Measurements from ENCODE around the gene HERC2. TPM values are rescaled to one million over a fixed set of nuclear protein-coding genes. Genes with fewer than 3 reads are reported as not detected.

Gene HERC2
- total RNA-seq, 1 donor from 2014 or later = 42.7 TPM

DNA sequence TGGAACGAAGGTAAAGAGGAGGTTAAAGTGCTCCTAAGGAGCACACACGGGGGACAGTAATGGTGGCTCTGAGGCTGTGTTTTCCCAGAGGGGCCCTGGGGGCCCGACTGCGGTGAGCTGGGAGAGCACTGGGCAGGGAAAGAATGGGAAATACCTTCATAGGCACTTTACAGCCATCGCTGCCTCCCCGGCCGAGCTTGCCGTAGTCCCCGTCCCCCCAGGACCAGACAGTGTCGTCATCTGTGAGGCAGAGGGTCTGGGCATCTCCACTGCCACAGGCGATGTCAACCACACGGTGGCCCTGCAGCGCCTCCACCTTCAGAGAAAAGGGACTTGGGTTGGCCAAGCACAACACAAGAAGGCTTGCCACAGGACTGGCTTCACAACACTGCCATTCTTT is 190.0 kb downstream of the HERC2 start:
- no peak overlapping the region for H3K4me3 ChIP-seq

DNA sequence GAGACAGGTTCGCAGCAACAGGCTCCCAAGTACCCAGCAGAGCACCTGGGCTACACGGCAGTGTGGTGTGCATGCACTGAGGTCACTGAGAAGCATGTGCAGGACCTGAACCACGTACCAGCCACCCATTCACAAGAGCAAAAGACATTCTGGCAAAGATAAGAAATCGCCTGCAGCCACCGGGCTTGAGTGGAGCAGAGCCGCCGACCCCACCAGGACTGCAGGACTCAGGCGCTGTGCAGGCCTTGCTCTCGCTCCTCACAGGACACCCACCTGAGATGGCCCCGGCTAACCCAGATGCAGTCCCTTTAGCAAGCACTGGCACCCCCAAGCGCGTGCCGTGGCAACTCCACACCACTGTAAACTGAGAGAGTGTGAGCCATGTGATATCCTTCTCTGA is 190.6 kb downstream of the HERC2 start:
- Histone ChIP-seq H3K9me3 (no peaks in the 10 kb centered on the region), H3K36me3 (peaks cover 30 to 40% of the 10 kb centered on the region in 2 donors), H3K27ac (peak overlapping the region in 1 of 2 donors; percentile 76), H3K4me1 (peaks cover 0 to 13% of the 10 kb centered on the region in 2 donors), H3K27me3 (no peaks in the 10 kb centered on the region), H3K4me3 (no peak overlapping the region)
- TF ChIP-seq, protein P1, sequence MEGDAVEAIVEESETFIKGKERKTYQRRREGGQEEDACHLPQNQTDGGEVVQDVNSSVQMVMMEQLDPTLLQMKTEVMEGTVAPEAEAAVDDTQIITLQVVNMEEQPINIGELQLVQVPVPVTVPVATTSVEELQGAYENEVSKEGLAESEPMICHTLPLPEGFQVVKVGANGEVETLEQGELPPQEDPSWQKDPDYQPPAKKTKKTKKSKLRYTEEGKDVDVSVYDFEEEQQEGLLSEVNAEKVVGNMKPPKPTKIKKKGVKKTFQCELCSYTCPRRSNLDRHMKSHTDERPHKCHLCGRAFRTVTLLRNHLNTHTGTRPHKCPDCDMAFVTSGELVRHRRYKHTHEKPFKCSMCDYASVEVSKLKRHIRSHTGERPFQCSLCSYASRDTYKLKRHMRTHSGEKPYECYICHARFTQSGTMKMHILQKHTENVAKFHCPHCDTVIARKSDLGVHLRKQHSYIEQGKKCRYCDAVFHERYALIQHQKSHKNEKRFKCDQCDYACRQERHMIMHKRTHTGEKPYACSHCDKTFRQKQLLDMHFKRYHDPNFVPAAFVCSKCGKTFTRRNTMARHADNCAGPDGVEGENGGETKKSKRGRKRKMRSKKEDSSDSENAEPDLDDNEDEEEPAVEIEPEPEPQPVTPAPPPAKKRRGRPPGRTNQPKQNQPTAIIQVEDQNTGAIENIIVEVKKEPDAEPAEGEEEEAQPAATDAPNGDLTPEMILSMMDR (IDR thresholded peaks at IDR 0.05) = no peak
- no peak for DNase-seq (ENCODE audit: low spot score in 2 of 2)
- intact Hi-C loops (cut with DNase I) = no loop called here

More for the DNA sequence above, 190.0 kb downstream of the HERC2 start:
- DNase-seq (ENCODE audit: low spot score in 2 of 2) = no peak
- H3K27me3 ChIP-seq = no peaks in the 10 kb centered on the region
- H3K36me3 ChIP-seq = peaks cover 30 to 40% of the 10 kb centered on the region in 2 donors
- H3K4me1 ChIP-seq = peaks cover 0 to 13% of the 10 kb centered on the region in 2 donors
- intact Hi-C loops (cut with DNase I) = no loop called here
- TF ChIP-seq, protein P1 (IDR thresholded peaks at IDR 0.05) = no peak
- H3K27ac ChIP-seq = peak overlapping the region; percentile 15 to 76
- no peaks in the 10 kb centered on the region for H3K9me3 ChIP-seq

DNA sequence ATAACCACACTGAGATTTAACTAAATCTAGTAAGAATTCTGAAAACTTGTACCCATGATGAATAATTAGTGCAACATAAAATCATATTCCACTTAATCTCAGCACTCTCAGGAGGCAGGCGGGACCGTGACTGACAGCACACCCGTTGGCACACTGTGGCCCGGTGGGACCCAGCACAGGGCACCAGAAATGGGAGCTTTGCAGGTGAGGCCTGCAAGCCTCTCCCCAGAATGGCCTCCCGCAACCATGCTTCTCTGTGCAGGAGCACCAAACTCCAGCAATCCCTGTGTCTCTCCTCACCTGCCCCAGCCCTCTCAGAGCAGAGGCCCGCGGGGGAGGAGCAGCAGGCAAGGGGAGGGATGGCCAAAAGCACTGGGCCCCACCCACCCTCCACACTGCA is 191.3 kb downstream of the HERC2 start:
- Histone ChIP-seq H3K36me3 (peaks cover 30 to 40% of the 10 kb centered on the region in 2 donors), H3K4me1 (peaks cover 0 to 13% of the 10 kb centered on the region in 2 donors), H3K27ac (no peak overlapping the region), H3K4me3 (no peak overlapping the region), H3K27me3 (no peaks in the 10 kb centered on the region), H3K9me3 (no peaks in the 10 kb centered on the region)
- intact Hi-C loops (cut with DNase I) = no loop called here
- no peak for DNase-seq (ENCODE audit: low spot score in 2 of 2)
- TF ChIP-seq, protein P1 (IDR thresholded peaks at IDR 0.05) = no peak

DNA sequence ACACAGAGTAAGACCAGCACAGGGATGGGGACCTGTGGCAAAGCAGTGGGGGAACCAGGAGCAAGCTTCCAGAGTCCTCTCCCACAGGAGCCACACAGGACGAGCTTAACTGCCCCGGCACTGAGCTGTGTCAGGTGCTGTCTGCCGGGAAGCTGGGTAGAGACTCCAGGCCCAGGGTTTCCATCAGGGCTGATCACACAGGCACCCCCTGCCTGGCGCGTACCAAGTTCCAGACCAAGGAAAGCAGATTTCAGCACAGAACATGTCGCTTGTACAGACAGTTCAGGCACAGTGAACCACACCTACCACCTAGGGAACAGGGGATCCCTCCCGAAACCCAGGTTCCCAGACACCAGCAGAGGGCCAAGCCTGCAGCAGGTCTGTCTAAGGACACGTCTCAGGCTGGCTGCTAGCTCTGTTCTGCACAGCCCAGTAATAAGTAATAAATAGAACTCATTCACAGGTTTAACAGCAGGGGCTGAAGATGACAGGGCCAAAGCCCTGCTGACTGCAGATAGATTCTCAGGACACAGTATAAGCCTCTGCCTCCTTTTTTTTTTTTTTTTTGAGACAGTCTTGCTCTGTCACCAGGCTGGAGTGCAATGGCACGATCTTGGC is 192.6 kb downstream of the HERC2 start:
- intact Hi-C loops (cut with DNase I) = no loop called here
- H3K4me3 ChIP-seq = no peak overlapping the region
- H3K27ac ChIP-seq = no peak overlapping the region
- no peaks in the 10 kb centered on the region for H3K27me3 ChIP-seq
- TF ChIP-seq, protein P1 (IDR thresholded peaks at IDR 0.05) = no peak
- H3K4me1 ChIP-seq = peaks cover 0 to 13% of the 10 kb centered on the region in 2 donors
- H3K36me3 ChIP-seq = peaks cover 31 to 44% of the 10 kb centered on the region in 2 donors
- H3K9me3 ChIP-seq = no peaks in the 10 kb centered on the region
- no peak for DNase-seq (ENCODE audit: low spot score in 2 of 2)

- TF ChIP-seq, protein P1 (IDR thresholded peaks at IDR 0.05) = no peak
- no peaks in the 10 kb centered on the region for H3K27me3 ChIP-seq
- peaks cover 39 to 53% of the 10 kb centered on the region in 2 donors for H3K36me3 ChIP-seq
- H3K4me1 ChIP-seq = peaks cover 0 to 8% of the 10 kb centered on the region in 2 donors
- DNase-seq (ENCODE audit: low spot score in 2 of 2) = peak in 1 of 2 donors; percentile 25
- no peak overlapping the region for H3K4me3 ChIP-seq
- intact Hi-C loops (cut with DNase I) = no loop called here
- no peaks in the 10 kb centered on the region for H3K9me3 ChIP-seq
- H3K27ac ChIP-seq = no peak overlapping the region
These were observed 193.9 kb downstream of the HERC2 start for GRCh38 chr15:28128031-28128430.
